D341Med (cell line): ENCODE data around the gene GABARAP.
A peak's percentile ranks its signal among the peaks of the same experiment; 100 is the strongest.

ENCODE experiments used
- DNase-seq: peaks from one replicate; pipeline ENCODE4 v3.0.0; 2012; ENCODE audit warnings: low spot score

Gene GABARAP

DNA sequence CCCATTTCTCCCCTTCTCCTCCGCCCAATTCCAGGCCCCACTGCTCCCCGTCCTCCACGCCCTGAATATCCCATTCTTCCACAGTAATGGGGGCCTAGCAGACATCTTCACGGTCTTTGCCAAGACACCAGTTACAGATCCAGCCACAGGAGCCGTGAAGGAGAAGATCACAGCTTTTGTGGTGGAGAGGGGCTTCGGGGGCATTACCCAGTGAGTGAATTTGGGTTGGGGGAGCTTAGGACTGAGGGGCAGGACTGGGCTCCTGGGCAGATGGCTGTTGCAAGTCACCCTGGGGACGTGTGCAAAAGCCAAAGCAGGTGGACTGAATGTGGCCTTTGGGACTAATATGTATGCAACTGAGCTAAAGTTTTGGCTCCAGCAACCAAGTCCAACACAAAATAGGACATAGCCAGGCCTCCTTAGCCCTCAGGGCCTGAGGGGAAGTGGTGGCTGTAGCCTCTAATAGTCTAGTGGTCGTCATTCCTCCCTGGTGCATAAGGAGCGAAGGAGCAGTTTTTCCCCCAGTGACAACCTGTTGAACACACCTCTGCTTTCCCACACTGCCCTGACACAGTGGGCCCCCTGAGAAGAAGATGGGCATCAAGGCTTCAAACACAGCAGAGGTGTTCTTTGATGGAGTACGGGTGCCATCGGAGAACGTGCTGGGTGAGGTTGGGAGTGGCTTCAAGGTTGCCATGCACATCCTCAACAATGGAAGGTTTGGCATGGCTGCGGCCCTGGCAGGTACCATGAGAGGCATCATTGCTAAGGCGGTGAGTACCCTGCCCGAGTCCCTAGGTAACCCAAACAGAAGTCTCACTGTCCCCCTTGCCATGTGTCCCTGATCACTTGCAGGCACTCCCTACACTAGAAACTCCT, 19.9 kb downstream of the GABARAP start:
- no peak for DNase-seq

DNA sequence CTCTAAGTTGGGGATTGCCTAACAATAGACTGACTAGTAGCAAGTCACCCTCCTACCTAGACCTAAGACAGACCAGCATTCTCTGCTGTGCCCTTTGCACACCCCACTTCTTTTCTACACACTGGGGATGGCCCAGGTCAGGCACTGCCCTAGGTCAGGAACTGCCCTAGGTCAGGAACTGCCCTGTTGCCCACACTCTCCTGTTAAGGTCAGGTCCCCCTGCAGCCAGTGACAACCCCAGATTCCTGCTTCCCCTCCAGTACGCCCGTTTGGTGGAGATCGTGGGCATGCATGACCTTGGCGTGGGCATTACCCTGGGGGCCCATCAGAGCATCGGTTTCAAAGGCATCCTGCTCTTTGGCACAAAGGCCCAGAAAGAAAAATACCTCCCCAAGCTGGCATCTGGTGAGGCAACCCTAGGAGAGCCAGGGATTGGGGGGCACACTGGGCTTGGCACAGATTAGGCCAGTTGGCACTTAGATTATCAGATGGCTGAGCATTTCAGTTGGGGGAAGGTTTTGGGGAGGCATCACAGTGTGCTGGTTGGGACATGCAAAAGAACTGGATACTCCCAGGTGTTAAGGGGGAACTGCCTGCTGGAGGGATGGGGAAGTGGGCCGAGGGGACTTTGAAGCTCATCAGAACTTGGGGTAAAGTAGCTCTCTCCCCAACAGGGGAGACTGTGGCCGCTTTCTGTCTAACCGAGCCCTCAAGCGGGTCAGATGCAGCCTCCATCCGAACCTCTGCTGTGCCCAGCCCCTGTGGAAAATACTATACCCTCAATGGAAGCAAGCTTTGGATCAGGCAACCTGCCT, 20.8 kb downstream of the GABARAP start:
- no peak for DNase-seq

DNA sequence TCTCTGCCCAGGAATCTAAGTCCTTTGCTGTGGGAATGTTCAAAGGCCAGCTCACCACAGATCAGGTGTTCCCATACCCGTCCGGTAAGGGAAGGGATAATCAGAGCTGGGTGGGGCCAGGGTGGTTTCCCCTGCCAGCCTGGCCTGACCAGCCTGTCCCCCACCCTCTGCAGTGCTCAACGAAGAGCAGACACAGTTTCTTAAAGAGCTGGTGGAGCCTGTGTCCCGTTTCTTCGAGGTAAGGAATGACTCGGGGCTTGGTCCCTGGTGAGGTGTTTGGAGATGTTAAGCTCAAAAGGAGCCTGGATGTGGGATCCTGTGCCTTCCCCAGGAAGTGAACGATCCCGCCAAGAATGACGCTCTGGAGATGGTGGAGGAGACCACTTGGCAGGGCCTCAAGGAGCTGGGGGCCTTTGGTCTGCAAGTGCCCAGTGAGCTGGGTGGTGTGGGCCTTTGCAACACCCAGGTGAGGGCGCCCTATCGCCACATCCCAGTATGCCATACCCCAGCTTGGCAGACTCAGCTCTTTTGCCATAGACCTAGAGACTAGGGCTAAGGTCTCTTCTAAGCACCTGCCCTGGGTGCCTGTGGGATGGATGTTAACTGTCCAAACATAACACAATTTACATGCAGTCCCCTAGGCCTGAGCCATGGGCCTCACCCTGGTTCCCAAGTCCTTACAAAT, 21.5 kb downstream of the GABARAP start:
- DNase-seq = peak; percentile 64

DNA sequence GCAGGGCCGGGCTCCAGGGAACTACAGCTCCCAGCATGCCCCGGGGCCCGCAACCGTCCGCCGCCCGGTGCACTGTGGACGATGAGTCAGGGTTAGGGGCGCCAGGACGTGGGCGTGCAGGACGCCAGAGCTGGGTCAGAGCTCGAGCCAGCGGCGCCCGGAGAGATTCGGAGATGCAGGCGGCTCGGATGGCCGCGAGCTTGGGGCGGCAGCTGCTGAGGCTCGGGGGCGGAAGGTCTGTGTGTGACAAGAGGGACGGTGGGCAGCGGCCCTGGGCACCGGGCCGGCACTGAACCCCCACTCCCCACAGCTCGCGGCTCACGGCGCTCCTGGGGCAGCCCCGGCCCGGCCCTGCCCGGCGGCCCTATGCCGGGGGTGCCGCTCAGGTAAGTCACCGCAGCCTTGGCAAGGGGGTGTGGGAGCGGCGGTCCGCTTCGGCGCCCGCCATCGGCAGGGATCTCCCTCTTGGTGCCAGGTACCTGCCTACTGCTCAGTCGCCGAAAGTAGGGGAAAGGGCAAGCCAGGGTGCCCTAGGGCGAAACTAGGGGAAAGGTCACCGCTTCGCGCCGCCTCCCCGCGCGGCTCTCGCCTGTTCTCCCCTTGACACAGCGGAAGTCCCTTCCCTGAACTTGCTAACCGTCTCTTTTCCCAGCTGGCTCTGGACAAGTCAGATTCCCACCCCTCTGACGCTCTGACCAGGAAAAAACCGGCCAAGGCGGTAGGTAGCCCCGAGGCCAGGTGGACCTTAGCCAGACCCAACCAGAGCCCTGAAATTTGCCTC, 22.2 kb downstream of the GABARAP start, which contains the start of the genes ACADVL and DLG4:
ACADVL (plus strand) TSS at position 127 of the 781 bp plus-strand sequence; CDS start at position 174, 47 bp downstream.
DLG4 (minus strand) TSS at position 25 of the 781 bp plus-strand sequence.
- DNase-seq = peak; percentile 74

DNA sequence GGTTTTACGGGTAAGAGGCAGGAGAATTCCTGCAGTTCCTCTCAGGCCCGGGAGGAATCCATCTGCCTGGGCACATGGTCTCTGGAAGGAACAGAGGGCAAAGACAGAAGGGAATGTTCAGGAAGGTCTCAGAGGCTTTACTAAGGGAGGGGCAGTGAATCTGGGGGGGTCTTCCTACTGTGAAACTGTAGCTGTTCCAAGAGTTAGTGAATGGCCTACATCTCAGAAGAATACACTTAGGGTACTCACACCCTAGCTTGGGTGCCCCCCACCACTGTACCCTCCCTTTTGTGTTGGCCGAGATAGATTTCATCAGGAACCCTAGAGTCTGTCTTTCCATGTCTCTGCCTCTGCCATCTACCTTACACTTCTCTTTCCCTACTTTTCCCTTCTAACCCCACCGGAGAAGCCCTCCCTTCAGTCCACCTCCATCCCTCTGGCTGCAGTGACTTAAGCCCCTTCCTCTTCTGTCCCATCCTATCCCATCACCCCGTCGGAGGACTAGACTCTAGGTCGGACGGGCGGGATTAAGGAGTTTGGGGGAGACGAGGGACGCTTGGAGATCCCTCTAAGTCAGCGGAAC, 22.9 kb downstream of the GABARAP start:
- no peak for DNase-seq

DNA sequence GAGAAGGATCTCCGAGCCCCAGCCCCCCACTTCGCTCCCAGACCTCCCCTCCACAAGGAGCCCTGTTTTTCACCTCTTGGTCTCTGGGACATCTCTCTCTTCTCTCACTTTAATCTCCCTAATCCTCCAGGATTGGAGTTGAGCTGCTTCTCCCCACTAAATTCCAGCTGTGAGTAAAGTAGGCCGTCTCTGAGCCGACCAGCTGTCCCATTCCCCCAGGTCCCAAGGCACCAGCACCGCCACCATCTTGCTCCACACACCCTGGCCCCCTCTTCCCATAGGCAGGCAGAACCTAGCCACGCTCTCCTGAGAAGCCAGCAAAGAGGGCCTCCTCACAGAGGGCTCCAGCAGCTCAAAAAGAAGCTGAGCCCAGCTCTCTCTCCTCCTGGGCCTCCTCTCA, 23.5 kb downstream of the GABARAP start:
- DNase-seq = peak; percentile 62

DNA sequence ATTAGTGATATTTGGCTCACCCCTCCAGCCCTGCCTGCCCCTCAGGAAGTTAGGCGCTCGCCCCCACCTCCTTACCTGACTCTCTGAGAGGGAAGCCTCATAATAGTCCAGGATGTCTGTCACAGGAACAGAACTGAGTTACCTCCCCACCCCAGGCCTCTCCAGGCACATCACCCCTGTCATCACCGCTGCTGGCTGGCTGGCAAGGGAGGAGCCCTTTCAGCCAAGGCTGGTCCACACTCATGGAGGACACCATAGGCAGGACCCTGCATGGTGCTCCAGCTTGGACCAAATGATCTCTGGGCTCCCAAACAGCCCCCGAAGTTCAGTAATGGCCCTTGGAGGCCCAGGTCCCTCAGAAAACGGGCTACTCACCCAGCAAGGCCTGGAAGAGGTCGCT, 24.1 kb downstream of the GABARAP start:
- DNase-seq = no peak

DNA sequence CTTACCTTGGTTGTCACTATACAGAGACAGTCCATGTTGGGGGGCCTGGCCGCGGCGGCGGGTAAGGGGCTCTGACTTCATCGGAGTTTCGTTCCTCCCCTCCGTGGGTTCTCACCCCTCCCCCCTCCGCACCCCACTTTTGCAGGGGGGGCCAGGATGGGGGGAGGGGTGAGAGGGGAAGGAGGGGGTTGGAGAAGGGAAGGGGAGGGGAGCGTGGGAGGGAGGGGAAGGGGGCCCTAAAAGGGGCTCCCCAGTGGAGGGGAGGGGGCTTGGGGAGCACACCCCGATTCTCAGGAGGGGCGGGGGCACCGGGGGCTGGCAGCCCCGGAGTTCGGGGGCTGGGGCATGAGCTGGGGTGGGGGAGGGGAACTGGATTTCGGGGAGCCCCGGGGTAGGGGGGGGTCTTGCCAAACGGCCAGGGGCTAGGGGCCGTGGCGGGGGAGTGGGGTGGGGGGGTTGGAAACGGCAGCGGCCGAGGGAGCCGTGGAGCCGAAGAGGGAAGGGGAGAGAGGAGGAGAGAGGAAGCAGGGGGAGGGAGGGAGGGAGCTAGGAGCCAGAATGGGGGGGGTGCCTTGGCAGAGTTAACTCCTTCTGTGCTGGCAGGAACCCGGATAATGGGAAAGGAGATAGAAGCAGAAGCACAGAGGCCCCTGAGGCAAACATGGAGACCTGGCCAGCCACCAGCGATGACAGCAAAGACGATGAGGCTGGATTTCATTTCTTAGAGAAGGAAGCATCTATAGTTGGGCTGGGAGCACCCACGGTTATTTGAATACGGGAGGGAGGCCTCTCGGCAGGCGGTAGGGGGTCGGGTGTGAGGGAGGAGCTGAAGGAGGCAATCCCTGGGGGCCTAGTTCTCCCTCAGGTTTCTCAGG, 24.9 kb downstream of the GABARAP start:
- DNase-seq = peak; percentile 50

DNA sequence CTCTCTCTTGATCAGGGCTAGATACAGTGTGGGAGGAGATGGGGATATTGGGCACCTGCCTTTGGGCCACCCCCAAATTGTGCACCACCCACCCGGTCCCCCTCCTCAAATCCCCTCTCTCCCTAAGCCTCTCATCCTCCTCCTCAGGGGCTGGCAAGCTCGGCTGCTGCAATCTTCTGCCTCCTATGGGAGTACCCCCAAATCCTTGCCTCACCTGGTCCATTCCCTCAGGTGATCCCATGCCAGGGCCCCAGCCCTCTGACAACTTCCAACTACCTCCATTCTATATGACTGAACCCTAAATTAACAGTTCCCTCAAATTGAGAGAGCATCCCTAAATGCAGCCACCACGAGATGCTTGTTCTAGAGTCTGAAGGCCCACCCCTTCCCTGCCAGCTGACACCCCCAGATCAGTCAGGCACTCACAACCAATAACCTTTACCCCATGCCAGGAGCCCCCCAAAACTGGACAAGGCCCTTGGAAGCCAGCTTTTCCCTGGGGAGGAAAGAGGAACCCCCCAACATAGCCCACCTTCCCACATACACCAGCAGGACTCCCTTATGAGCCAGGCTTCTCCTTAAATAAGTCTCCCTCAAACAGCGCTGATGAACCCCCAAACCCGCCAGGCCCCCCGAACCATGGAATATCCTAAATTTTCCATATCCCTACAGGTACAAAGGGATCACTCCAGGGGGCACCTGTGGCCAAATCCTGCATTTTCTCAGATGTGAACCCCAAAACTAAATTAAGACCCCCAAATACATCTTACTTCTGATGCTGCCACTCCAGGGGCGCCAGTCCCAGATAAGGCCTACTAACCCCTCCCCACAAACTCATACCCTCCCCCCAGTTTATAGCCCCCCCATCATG, 25.8 kb downstream of the GABARAP start:
- no peak for DNase-seq

DNA sequence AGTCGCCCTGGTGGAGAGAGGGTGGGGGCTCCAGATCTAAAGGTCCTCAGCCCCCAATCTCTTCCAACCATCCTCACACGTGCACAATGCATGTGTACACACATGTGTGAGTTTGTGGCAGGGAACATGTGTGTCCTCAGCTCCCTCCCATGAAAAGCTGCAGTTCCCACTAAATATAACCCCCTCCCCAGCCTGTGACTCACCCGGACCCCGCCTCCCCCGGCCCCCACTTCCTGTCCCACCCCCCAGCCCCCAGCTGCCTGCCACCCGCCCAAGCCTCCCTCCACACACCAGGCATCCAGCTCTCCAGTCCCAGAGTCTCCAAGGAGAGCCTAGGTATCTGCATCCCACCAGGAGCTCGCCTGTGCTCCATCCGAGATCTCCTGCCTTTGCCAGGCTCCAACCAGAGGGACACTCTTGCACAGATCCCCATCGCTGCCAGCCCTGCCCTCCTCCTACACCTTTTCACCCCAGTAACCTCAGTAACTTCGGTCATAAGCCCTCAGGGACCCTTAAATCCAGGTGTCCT, 26.5 kb downstream of the GABARAP start:
- no peak for DNase-seq

DNA sequence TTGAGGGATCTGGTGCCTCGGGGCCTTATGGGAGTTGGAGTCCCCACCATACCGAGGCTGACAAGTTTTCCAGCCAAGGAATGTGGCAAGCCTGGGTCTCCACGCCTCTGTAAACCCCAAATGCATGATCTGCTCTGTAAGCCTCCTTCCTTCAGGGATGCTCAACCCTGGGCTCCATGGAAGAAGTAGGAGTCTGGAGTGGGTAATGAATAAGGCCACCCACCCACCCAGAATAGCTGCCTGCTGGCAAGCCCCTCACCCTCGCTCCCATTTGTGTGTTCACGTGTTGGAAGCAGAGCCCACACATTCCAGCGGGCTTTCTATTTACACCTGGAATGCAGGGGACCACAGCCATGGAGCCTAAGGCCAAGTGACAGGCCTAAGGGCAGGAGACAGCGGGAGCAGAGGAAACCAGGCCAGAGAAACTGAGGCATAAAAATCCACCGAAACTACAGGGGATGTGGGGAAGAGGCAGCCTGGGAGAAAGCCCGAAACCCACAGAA, 27.1 kb downstream of the GABARAP start:
- DNase-seq = no peak

DNA sequence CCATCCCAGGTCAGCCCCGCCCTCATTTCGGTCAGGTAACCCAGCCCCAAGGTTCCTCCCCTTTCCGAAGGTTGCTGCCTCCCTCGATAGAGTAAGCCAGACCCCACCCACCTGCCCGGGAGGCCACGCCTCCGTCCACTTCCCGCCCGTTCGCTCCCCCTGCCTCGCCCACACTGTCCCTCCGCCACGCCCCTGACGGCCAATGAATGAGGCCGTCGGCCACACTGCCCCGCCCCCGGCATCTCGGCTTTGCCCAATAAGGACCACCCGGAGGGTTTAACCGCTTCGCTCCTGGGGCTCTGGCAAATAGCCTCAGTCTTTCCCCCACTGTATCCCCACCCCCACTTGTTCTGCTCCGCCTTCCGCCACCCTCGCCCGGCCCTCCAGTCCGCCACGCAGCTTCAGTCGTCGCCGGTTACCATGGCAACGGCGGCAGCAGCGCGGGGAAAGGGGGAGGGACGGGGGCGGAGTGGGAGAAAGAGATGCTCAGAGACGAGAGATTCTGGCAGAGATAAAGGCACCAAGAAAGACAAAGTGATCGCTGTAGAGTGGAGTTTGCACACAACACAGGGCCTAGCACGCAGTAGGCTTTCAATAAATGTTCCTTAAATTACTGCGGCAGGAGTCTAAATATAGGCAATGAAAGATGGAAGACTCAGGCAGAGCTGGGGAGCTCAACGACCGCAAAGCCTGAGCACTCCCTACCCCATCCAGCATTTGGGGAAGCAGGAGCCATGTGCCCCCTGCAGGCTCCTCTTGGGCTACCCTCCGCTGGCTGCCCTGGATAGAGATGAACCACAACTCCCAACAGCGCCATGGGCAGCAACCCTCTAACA, 27.7 kb downstream of the GABARAP start:
- peak; percentile 85 for DNase-seq

DNA sequence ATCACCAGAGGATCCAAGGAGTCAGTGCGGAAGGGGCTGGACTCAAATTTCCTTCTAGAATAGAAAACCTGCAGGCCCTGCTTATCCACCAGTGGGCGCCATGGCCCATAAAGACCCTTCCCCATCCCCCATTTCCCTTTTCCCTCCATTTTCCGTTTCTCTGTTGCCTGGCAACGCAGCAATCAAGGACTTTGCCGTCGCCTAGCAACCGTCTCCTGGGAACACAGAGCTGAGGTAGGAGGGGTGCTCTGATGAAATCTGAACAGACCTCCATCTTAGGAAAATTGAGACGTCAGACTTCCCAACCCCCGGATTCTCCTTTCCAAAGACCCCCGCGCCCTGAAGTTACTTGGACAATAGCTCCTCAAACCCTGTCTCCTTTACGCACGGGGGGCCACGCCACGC, 28.4 kb downstream of the GABARAP start:
- DNase-seq = peak; percentile 67

DNA sequence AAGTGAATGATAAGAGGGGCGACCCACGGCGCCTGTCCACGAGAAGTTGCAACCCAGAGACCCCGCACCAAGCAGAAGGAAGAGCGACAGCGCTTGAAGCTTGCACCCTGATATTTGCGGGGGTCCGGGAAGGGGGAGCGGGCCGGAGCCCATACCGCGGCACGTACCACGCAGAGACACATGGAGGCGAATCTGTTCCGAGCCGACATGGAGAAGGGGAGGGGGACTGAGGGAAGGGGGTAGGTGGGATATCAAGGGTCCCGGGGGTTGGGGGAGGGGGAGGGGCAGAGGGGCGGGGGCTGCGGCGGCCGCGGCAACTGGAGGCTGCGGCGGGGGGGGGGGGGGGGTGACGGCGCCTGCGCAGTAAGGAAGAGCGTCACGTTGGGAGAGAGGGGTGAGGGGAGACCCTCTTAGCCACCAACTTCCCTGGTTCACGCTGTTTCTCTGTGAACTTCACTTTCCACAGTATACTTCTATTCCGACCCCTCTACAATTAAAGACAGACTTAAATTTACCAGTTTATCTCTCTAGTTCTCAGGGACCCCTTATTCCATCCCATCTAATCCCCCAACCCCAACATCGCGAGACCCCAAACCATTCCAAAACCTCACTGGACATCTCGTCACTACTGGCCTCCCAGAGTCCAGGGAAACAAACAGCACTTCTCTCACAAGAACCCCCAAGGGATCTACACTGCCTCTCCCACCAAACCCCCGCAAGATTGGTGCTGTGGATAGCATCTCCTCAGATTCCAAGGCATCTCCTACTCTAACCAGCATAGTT, 30.6 kb downstream of the GABARAP start:
- DNase-seq = no peak

DNA sequence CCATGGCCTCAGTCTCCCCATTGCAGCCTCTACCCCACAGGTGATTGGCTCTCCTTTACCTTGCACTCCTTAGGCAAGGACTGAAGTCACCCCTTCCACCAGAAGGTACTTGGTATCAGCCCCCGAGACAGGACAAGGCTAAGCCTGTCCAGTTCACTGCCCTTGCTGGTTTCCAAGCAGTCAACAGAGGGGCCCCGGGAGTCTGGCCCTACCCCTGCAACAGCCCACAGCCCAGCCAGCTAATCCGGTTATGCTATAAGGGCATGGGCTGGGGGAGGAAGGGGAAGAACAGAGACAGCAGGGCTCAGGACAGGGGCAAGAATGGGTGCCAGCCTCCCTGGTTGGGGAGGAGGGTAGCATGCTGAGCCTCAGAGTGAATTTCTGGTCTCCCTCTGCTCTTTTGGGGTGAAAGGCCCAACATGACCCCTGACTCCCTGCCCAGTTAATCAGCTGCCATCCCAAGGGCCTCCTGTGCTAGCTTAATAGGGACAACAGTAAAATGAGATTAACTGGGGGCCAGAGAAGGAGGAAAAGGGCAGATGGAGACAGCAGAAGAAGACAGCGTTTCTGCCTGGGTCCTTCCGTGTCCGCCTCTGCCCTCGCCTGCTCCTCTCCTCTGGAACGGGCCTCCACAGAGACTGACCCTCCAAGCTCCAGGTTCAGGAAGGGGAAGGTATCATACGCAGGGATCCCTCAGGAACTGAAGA, 33.3 kb downstream of the GABARAP start:
- no peak for DNase-seq

DNA sequence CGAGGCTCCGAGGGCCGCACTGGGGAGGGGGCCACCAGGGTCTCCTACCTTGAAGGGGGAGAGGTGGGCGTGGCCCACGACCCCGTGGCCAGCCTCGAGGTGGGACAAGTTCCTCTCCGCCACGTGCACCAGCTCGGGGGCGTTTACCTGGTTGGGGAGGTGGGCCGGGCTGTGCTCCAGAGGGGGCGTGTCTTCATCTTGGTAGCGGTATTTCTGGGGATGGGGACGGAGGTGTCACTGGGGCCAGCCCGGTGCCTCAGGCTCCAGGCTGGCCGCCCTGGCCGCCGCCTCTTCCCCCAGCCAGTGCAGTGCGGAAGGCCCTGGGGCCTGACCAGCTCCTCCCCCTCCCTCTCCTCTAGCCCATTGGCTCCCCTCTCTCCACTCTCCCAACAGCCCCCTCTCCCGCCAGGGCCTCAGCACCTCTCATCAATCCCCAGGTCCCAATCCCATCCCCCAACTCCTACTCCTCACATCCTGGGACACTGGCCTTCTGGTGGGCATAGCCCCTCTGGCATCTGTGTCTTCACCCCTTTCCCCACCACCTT, 34.1 kb downstream of the GABARAP start:
- DNase-seq = no peak
